H9 (cell line): ENCODE data around the gene NOL9. TPM values are rescaled to one million over a fixed set of nuclear protein-coding genes. Genes with fewer than 3 reads are reported as not detected.

ENCODE experiments used
- DNase-seq: peaks from one replicate; pipeline ENCODE4 v3.0.0-alpha.2; 2017
- H2AFZ ChIP-seq: one replicate; pipeline ENCODE4 v1.6.1; 2013; ENCODE audit warnings: mild to moderate bottlenecking, low read length, control low read depth, moderate library complexity
- H2AK5ac ChIP-seq: 2 replicates; pipeline ENCODE4 v1.6.1; 2013; ENCODE audit warnings: low read length, control low read depth, mixed read lengths; ENCODE audit not compliant: insufficient read length
- H2BK120ac ChIP-seq: one replicate; pipeline ENCODE4 v1.6.1; 2013; ENCODE audit warnings: low read depth, mild to moderate bottlenecking, low read length, control low read depth, inconsistent platforms; ENCODE audit not compliant: poor library complexity, severe bottlenecking
- H2BK12ac ChIP-seq: 2 replicates; pipeline ENCODE4 v1.6.1; 2013; ENCODE audit warnings: low read length, control low read depth, mixed read lengths, low read depth; ENCODE audit not compliant: insufficient read length
- H2BK15ac ChIP-seq: 2 replicates; pipeline ENCODE4 v1.6.1; 2013; ENCODE audit warnings: low read depth, low read length, control low read depth
- H2BK20ac ChIP-seq: one replicate; pipeline ENCODE4 v1.6.1; 2013; ENCODE audit warnings: low read depth, mild to moderate bottlenecking, low read length, control low read depth, inconsistent platforms; ENCODE audit not compliant: poor library complexity, severe bottlenecking
- H2BK5ac ChIP-seq: 2 replicates; pipeline ENCODE4 v1.6.1; 2013; ENCODE audit warnings: low read length, control low read depth, mixed read lengths; ENCODE audit not compliant: insufficient read length
- H3K14ac ChIP-seq: 2 replicates; pipeline ENCODE4 v1.6.1; 2013; ENCODE audit warnings: low read length, control low read depth; ENCODE audit not compliant: insufficient read depth
- H3K18ac ChIP-seq: 2 replicates; pipeline ENCODE4 v1.6.1; 2013; ENCODE audit warnings: low read depth, mild to moderate bottlenecking, mixed read lengths, low read length, control low read depth; ENCODE audit not compliant: insufficient read length
- H3K23ac ChIP-seq: 2 replicates; pipeline ENCODE4 v1.6.1; 2013; ENCODE audit warnings: low read length, control low read depth, mixed read lengths, low read depth; ENCODE audit not compliant: insufficient read length
- H3K23me2 ChIP-seq: 2 replicates; pipeline ENCODE4 v1.6.1; 2013; ENCODE audit warnings: low read depth, mild to moderate bottlenecking, mixed read lengths, low read length, control low read depth; ENCODE audit not compliant: insufficient read length, poor library complexity, severe bottlenecking
- H3K27ac ChIP-seq: 2 replicates; pipeline ENCODE4 v1.5.1; 2013; ENCODE audit warnings: low read length, control low read depth, mixed read lengths, low read depth; ENCODE audit not compliant: insufficient read length
- H3K27me3 ChIP-seq: 2 replicates; pipeline ENCODE4 v1.6.1; 2013; ENCODE audit warnings: low read length, control low read depth, inconsistent platforms; ENCODE audit not compliant: insufficient read depth
- H3K4ac ChIP-seq: 2 replicates; pipeline ENCODE4 v1.6.1; 2013; ENCODE audit warnings: low read depth, mild to moderate bottlenecking, control low read depth, inconsistent platforms, low read length, moderate library complexity
- H3K4me1 ChIP-seq: 2 replicates; pipeline ENCODE4 v1.6.1; 2013; ENCODE audit warnings: low read length, control low read depth, inconsistent platforms; ENCODE audit not compliant: insufficient read depth
- H3K4me2 ChIP-seq: 2 replicates; pipeline ENCODE4 v1.6.1; 2013; ENCODE audit warnings: low read length, control low read depth, mixed read lengths; ENCODE audit not compliant: insufficient read length, insufficient read depth
- H3K56ac ChIP-seq: 2 replicates; pipeline ENCODE4 v1.6.1; 2013; ENCODE audit warnings: low read depth, mild to moderate bottlenecking, mixed read lengths, low read length, control low read depth; ENCODE audit not compliant: insufficient read length
- H3K79me1 ChIP-seq: 2 replicates; pipeline ENCODE4 v1.6.1; 2013; ENCODE audit warnings: low read depth, mild to moderate bottlenecking, moderate library complexity, low read length, control low read depth, inconsistent platforms; ENCODE audit not compliant: insufficient read depth, poor library complexity, severe bottlenecking
- H3K79me2 ChIP-seq: 2 replicates; pipeline ENCODE4 v1.6.1; 2013; ENCODE audit warnings: low read length, control low read depth, inconsistent platforms; ENCODE audit not compliant: insufficient read depth
- H3K9ac ChIP-seq: 2 replicates; pipeline ENCODE4 v1.6.1; 2013; ENCODE audit warnings: low read length, control low read depth, mixed read lengths; ENCODE audit not compliant: insufficient read length; ENCODE audit errors: extremely low read depth
- H3K9me3 ChIP-seq: one replicate; pipeline ENCODE4 v1.6.1; 2013; ENCODE audit warnings: low read depth, low read length, inconsistent platforms; ENCODE audit not compliant: control insufficient read depth
- H3T11ph ChIP-seq: one replicate; pipeline ENCODE4 v1.6.1; 2013; ENCODE audit warnings: mild to moderate bottlenecking, low read length, control low read depth, inconsistent platforms
- H4K20me1 ChIP-seq: one replicate; pipeline ENCODE4 v1.6.1; 2013; ENCODE audit not compliant: control insufficient read depth, insufficient read length, insufficient read depth
- H4K5ac ChIP-seq: 2 replicates; pipeline ENCODE4 v1.6.1; 2013; ENCODE audit warnings: low read depth, mild to moderate bottlenecking, mixed read lengths, low read length, control low read depth; ENCODE audit not compliant: insufficient read length
- H4K8ac ChIP-seq: replicated peaks from 2 replicates; pipeline ENCODE4 v1.6.1; 2013; ENCODE audit warnings: low read length, control low read depth, mixed read lengths, low read depth; ENCODE audit not compliant: insufficient read length
- H4K91ac ChIP-seq: 2 replicates; pipeline ENCODE4 v1.6.1; 2013; ENCODE audit warnings: low read depth, mild to moderate bottlenecking, moderate library complexity, mixed read lengths, low read length, control low read depth; ENCODE audit not compliant: insufficient read length
- H3K27ac Mint-ChIP-seq, 3 experiments: 2 replicates in 2 of 3; 3 replicates in 1 of 3; pipeline ENCODE4 v1.8.0; 2020 to 2021; ENCODE audit warnings: mixed read lengths in 3 of 3, mild to moderate bottlenecking in 1 of 3, moderate library complexity in 1 of 3
- H3K27me3 Mint-ChIP-seq: 2 replicates; pipeline ENCODE4 v1.8.0; 2021; ENCODE audit warnings: low read depth, mild to moderate bottlenecking, moderate library complexity, mixed read lengths
- H3K36me3 Mint-ChIP-seq, 3 experiments: 2 replicates in 2 of 3; 3 replicates in 1 of 3; pipeline ENCODE4 v1.8.0; 2020 to 2021; ENCODE audit warnings: low read depth in 3 of 3, mixed read lengths in 3 of 3; ENCODE audit not compliant: insufficient read depth in 1 of 3
- H3K4me1 Mint-ChIP-seq, 2 experiments: 2 replicates each; pipeline ENCODE4 v1.8.0; 2020; ENCODE audit warnings: mixed read lengths in 2 of 2
- H3K4me3 Mint-ChIP-seq, 2 experiments: 2 replicates in 1 of 2; 3 replicates in 1 of 2; pipeline ENCODE4 v1.8.0; 2020 to 2021; ENCODE audit warnings: mild to moderate bottlenecking in 2 of 2, mixed read lengths in 2 of 2, moderate library complexity in 1 of 2
- H3K9me3 Mint-ChIP-seq, 2 experiments: 2 replicates in 1 of 2; 3 replicates in 1 of 2; pipeline ENCODE4 v1.8.0; 2020; ENCODE audit warnings: mild to moderate bottlenecking in 2 of 2, mixed read lengths in 2 of 2, moderate library complexity in 1 of 2
- CTCF ChIP-seq: fragments of 200-600 bp; sonication (generic); conservative IDR thresholded peaks from 3 replicates; pipeline ENCODE4 v1.8.0; 2021; ENCODE audit warnings: antibody characterized with exemption, mild to moderate bottlenecking
- WGBS: extraction: QIAGEN DNeasy Blood & Tissue Kit; methylation state at CpG from one replicate; pipeline ENCODE4 v1.1.7; 2013; ENCODE audit warnings: missing lambda C conversion rate, low lambda C conversion rate, mixed read lengths; ENCODE audit not compliant: insufficient read length; ENCODE audit errors: extremely low coverage; 5-methylcytosine and 5-hydroxymethylcytosine counted together
- total RNA-seq: library from RNA; stranded (reverse); gene quantifications from 2 replicates; pipeline ENCODE4 v1.2.1, GENCODE V29; 2021

The NOL9 gene
- total RNA-seq, 1 experiment from 2014 or later, result 50.4 TPM

- Histone ChIP-seq H4K20me1 (no peaks in the 10 kb centered on the region), H3K27ac (no peak overlapping the region), H3K23ac (no peak overlapping the region), H4K91ac (no peak overlapping the region), H2AK5ac (no peak overlapping the region), H2BK12ac (no peak overlapping the region), H3K27me3 (no peaks in the 10 kb centered on the region), H3K9me3 (no peaks in the 10 kb centered on the region), H3K18ac (no peak overlapping the region), H3K23me2 (peaks cover 9% of the 10 kb centered on the region), H3K56ac (no peak overlapping the region), H4K8ac (no peak overlapping the region), H3K4me1 (no peaks in the 10 kb centered on the region), H2BK15ac (no peak overlapping the region), H3K79me1 (no peaks in the 10 kb centered on the region), H2BK5ac (no peak overlapping the region), H3K4me2 (no peak overlapping the region), H3T11ph (no peak overlapping the region), H3K4ac (no peak overlapping the region), H2AFZ (no peak overlapping the region), H2BK20ac (no peak overlapping the region), H4K5ac (no peak overlapping the region), H2BK120ac (no peak overlapping the region), H3K79me2 (no peaks in the 10 kb centered on the region), H3K14ac (no peak overlapping the region), H3K9ac (no peak overlapping the region)
- TF ChIP-seq CTCF, result no peak
- Mint-ChIP-seq H3K9me3 (no peaks in the 10 kb centered on the region), H3K4me1 (peaks cover 7 to 9% of the 10 kb centered on the region in 2 experiments), H3K27me3 (peaks cover 36% of the 10 kb centered on the region), H3K4me3 (no peak overlapping the region), H3K27ac (no peak overlapping the region), H3K36me3 (no peaks in the 10 kb centered on the region; a peak in 1 of 7 replicates)
- no CpG with 5 or more reads among the region's 10 CpGs for WGBS
- no peak for DNase-seq
These were observed 53.0 kb downstream of the NOL9 start for GRCh38 chr1:6501279-6501813.
